ENCODE measurements around the gene SZT2. TPM values are rescaled to one million over a fixed set of nuclear protein-coding genes. Genes with fewer than 3 reads are reported as not detected.

SZT2 gene
- total RNA-seq, 2 donors from 2014 or later, result 25.9 to 61.6 TPM

GRCh38 chr1:43449708-43450069, 60.0 kb downstream of the SZT2 start:
- Histone ChIP-seq H3K4me3 (no peak overlapping the region), H3K36me3 (replicated peaks in 1 of 2; ENCODE audit: insufficient read depth in 1 of 2, low read depth in 2 of 2) (peaks cover 9 to 28% of the 10 kb centered on the region in 2 donors), H3K27me3 (no peaks in the 10 kb centered on the region), H3K4me1 (peaks cover 24% of the 10 kb centered on the region), H3K9me3 (no peaks in the 10 kb centered on the region), H3K27ac (no peak overlapping the region)
- ATAC-seq (no peak), DNase-seq (no peak)
- 70 to 84% methylated on average over 4 to 5 of the region's 5 CpGs for WGBS, 2 donors
- intact Hi-C loops (cut with DNase I), result no loop called here
- TF ChIP-seq, protein P1, sequence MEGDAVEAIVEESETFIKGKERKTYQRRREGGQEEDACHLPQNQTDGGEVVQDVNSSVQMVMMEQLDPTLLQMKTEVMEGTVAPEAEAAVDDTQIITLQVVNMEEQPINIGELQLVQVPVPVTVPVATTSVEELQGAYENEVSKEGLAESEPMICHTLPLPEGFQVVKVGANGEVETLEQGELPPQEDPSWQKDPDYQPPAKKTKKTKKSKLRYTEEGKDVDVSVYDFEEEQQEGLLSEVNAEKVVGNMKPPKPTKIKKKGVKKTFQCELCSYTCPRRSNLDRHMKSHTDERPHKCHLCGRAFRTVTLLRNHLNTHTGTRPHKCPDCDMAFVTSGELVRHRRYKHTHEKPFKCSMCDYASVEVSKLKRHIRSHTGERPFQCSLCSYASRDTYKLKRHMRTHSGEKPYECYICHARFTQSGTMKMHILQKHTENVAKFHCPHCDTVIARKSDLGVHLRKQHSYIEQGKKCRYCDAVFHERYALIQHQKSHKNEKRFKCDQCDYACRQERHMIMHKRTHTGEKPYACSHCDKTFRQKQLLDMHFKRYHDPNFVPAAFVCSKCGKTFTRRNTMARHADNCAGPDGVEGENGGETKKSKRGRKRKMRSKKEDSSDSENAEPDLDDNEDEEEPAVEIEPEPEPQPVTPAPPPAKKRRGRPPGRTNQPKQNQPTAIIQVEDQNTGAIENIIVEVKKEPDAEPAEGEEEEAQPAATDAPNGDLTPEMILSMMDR (IDR thresholded peaks at IDR 0.05), result no peak
- TF ChIP-seq POLR2A (IDR thresholded peaks at IDR 0.05), result no peak

DNA sequence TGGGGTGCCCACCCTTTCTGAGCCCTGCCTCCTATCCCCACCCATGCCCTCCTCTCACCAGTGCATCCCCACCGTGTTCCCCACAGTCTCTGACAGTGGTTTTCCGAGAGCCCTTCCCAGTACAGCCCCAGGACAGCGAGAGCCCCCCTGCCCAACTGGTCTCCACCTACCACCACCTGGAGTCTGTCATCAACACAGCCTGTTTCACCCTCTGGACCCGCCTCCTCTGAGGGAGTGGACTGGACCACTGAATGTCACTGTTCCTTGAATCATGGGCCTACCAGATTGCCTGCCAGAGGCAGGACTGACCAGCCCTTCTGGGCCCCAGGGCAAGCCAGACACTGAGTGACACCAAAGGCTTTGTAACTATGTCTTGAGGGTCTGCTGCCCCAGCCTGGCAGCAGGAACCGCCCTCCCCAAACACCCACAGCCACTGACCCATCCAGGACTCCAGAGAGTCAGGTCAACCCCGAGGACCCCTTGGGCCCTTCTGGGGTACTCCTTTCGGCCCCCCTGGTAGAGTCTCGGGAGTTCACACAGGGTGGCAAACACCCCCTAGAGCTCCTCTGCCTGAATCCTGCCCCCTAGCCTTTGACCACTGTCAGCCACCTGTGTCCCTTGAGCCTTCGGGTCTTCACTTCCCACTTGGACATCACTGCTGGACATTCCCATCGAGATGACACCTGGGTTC, 60.7 kb downstream of the SZT2 start:
- H3K4me3 ChIP-seq, result no peak overlapping the region
- TF ChIP-seq, protein P1 (IDR thresholded peaks at IDR 0.05), result no peak
- TF ChIP-seq POLR2A (IDR thresholded peaks at IDR 0.05), result no peak
- peaks cover 9 to 28% of the 10 kb centered on the region in 2 donors for H3K36me3 ChIP-seq (replicated peaks in 1 of 2; ENCODE audit: insufficient read depth in 1 of 2, low read depth in 2 of 2)
- no peak for DNase-seq
- 88 to 93% methylated on average over 8 to 10 of the region's 10 CpGs for WGBS, 2 donors
- no peak overlapping the region for H3K27ac ChIP-seq
- no peak for ATAC-seq
- no peaks in the 10 kb centered on the region for H3K9me3 ChIP-seq
- H3K4me1 ChIP-seq, result peaks cover 27% of the 10 kb centered on the region
- no peaks in the 10 kb centered on the region for H3K27me3 ChIP-seq
- intact Hi-C loops (cut with DNase I), result no loop called here

- peaks cover 30% of the 10 kb centered on the region for H3K4me1 ChIP-seq
- DNase-seq (no peak), ATAC-seq (no peak)
- TF ChIP-seq POLR2A (IDR thresholded peaks at IDR 0.05), result no peak
- TF ChIP-seq, protein P1 (IDR thresholded peaks at IDR 0.05), result no peak
- intact Hi-C loops (cut with DNase I), result no loop called here
- WGBS, 2 donors, result 76 to 80% methylated on average over 5 to 10 of the region's 12 CpGs
- no peak overlapping the region for H3K4me3 ChIP-seq
- H3K27me3 ChIP-seq, result no peaks in the 10 kb centered on the region
- H3K27ac ChIP-seq, result no peak overlapping the region
- H3K36me3 ChIP-seq (replicated peaks in 1 of 2; ENCODE audit: insufficient read depth in 1 of 2, low read depth in 2 of 2), result peaks cover 9 to 24% of the 10 kb centered on the region in 2 donors
- no peaks in the 10 kb centered on the region for H3K9me3 ChIP-seq
Measured at GRCh38 chr1:43451157-43451591, 61.5 kb downstream of the SZT2 start.

- H3K27me3 ChIP-seq, result no peaks in the 10 kb centered on the region
- intact Hi-C loops (cut with DNase I), result no loop called here
- H3K27ac ChIP-seq, result peak overlapping the region in 3 of 4 donors; percentile 88 to 94 (median 90)
- DNase-seq (no peak), ATAC-seq (no peak)
- peaks cover 30% of the 10 kb centered on the region for H3K4me1 ChIP-seq
- H3K9me3 ChIP-seq, result no peaks in the 10 kb centered on the region
- H3K36me3 ChIP-seq (replicated peaks in 1 of 2; ENCODE audit: insufficient read depth in 1 of 2, low read depth in 2 of 2), result peaks cover 9 to 19% of the 10 kb centered on the region in 2 donors
- no peak overlapping the region for H3K4me3 ChIP-seq
- TF ChIP-seq, protein P1 (IDR thresholded peaks at IDR 0.05), result no peak
- no peak for TF ChIP-seq POLR2A (IDR thresholded peaks at IDR 0.05)
- WGBS, 2 donors, result 87 to 88% methylated on average over 17 to 21 of the region's 22 CpGs
Measured at GRCh38 chr1:43451701-43452532, 62.2 kb downstream of the SZT2 start.
